GM23338 (cell line): Measurements from ENCODE around the gene SLC25A25. TPM values are rescaled to one million over a fixed set of nuclear protein-coding genes. Genes with fewer than 3 reads are reported as not detected.

Experiments used
- ATAC-seq: fragments of 200-7000 bp; cut with Tn5 transposase; 3 replicates; pipeline ENCODE4 v1.9.1; 2020
- DNase-seq: peaks from one replicate; pipeline ENCODE4 v3.0.0-alpha.2; 2015; ENCODE audit warnings: low spot score
- H2AFZ ChIP-seq: fragments of 200-600 bp; sonication (generic); 2 replicates; pipeline ENCODE4 v1.8.0; 2016; ENCODE audit warnings: antibody characterized with exemption, mild to moderate bottlenecking, moderate library complexity
- H3F3A ChIP-seq: fragments of 200-600 bp; sonication (generic); replicated peaks from 2 replicates; pipeline ENCODE4 v1.8.0; 2017; ENCODE audit warnings: antibody characterized with exemption, mixed run types, low read depth
- H3K27ac ChIP-seq: fragments of 200-600 bp; sonication (generic); 2 replicates; pipeline ENCODE4 v1.6.1; 2016; ENCODE audit warnings: low read depth
- H3K27me3 ChIP-seq: fragments of 200-600 bp; sonication (generic); 2 replicates; pipeline ENCODE4 v1.8.0; 2016; ENCODE audit warnings: mild to moderate bottlenecking, mixed run types, moderate library complexity; ENCODE audit not compliant: insufficient read depth
- H3K36me3 ChIP-seq: fragments of 200-600 bp; sonication (generic); 2 replicates; pipeline ENCODE4 v1.8.0; 2016; ENCODE audit warnings: mild to moderate bottlenecking; ENCODE audit not compliant: insufficient read depth
- H3K4me1 ChIP-seq: fragments of 200-600 bp; sonication (generic); 2 replicates; pipeline ENCODE4 v1.8.0; 2016; ENCODE audit warnings: mild to moderate bottlenecking, moderate library complexity; ENCODE audit not compliant: insufficient read depth
- H3K4me2 ChIP-seq: fragments of 200-600 bp; sonication (generic); 2 replicates; pipeline ENCODE4 v1.7.1; 2017; ENCODE audit warnings: mixed run types
- H3K4me3 ChIP-seq: fragments of 200-600 bp; sonication (generic); 2 replicates; pipeline ENCODE4 v1.6.1; 2016; ENCODE audit warnings: mixed run types
- H3K79me2 ChIP-seq: fragments of 200-600 bp; sonication (generic); replicated peaks from 2 replicates; pipeline ENCODE4 v1.8.0; 2017; ENCODE audit warnings: mild to moderate bottlenecking; ENCODE audit not compliant: insufficient read depth
- H3K9me2 ChIP-seq: fragments of 200-600 bp; sonication (generic); 2 replicates; pipeline ENCODE4 v1.8.0; 2017; ENCODE audit not compliant: insufficient read depth
- H4K20me1 ChIP-seq: fragments of 200-600 bp; sonication (generic); replicated peaks from 2 replicates; pipeline ENCODE4 v1.8.0; 2017; ENCODE audit warnings: mild to moderate bottlenecking; ENCODE audit not compliant: insufficient read depth
- H3K27ac Mint-ChIP-seq: 2 replicates; pipeline ENCODE4 v1.8.0; 2020; ENCODE audit warnings: inconsistent platforms, mild to moderate bottlenecking, moderate library complexity, mixed read lengths
- H3K27me3 Mint-ChIP-seq: 3 replicates; pipeline ENCODE4 v1.8.0; 2022; ENCODE audit warnings: low read depth, mild to moderate bottlenecking, moderate library complexity, mixed read lengths, inconsistent platforms; ENCODE audit not compliant: insufficient read depth, poor library complexity
- H3K36me3 Mint-ChIP-seq: 3 replicates; pipeline ENCODE4 v1.8.0; 2021; ENCODE audit warnings: low read depth, mild to moderate bottlenecking, inconsistent platforms, moderate library complexity, mixed read lengths
- H3K4me1 Mint-ChIP-seq: 3 replicates; pipeline ENCODE4 v1.8.0; 2020; ENCODE audit warnings: mild to moderate bottlenecking, inconsistent platforms, mixed read lengths
- H3K4me3 Mint-ChIP-seq: 3 replicates; pipeline ENCODE4 v1.8.0; 2021; ENCODE audit warnings: moderate library complexity, mild to moderate bottlenecking, inconsistent platforms, mixed read lengths
- H3K9me3 Mint-ChIP-seq: 3 replicates; pipeline ENCODE4 v1.8.0; 2020; ENCODE audit warnings: moderate library complexity, mild to moderate bottlenecking, inconsistent platforms, mixed read lengths
- CREB1 ChIP-seq: fragments of 250-450 bp; sonication (Bioruptor Pico); IDR thresholded peaks from 2 replicates; pipeline ENCODE4 v1.5.0; 2020; ENCODE audit warnings: low read depth, mild to moderate bottlenecking, moderate library complexity
- EZH2 ChIP-seq: fragments of 200-600 bp; sonication (generic); IDR thresholded peaks from one replicate; pipeline ENCODE4 v1.8.0; 2017; ENCODE audit warnings: antibody characterized with exemption, mild to moderate bottlenecking, low read depth; ENCODE audit not compliant: unreplicated experiment
- EZH2phosphoT487 ChIP-seq: fragments of 200-600 bp; sonication (generic); IDR thresholded peaks from one replicate; pipeline ENCODE4 v1.8.1; 2018; ENCODE audit warnings: antibody characterized with exemption; ENCODE audit not compliant: unreplicated experiment
- JUNB ChIP-seq: IDR thresholded peaks from one replicate; pipeline ENCODE4 v1.6.1; 2016; ENCODE audit warnings: antibody characterized with exemption; ENCODE audit not compliant: unreplicated experiment
- NANOG ChIP-seq: IDR thresholded peaks from 2 replicates; pipeline ENCODE4 v1.6.1; 2016; ENCODE audit warnings: antibody characterized with exemption, borderline replicate concordance
- POLR2AphosphoS5 ChIP-seq: IDR thresholded peaks from 2 replicates; pipeline ENCODE4 v1.6.1; 2016; ENCODE audit warnings: antibody characterized with exemption, low read depth
- STAT1 ChIP-seq: IDR thresholded peaks from one replicate; pipeline ENCODE4 v1.6.1; 2016; ENCODE audit warnings: antibody characterized with exemption; ENCODE audit not compliant: unreplicated experiment
- ZNF114 ChIP-seq: fragments of 250-450 bp; sonication (Bioruptor Pico); IDR thresholded peaks from 2 replicates; pipeline ENCODE4 v1.5.0; 2020; ENCODE audit warnings: mild to moderate bottlenecking, moderate library complexity
- ZNF331 ChIP-seq: fragments of 250-450 bp; sonication (Bioruptor Pico); IDR thresholded peaks from 2 replicates; pipeline ENCODE4 v1.5.0; 2020; ENCODE audit warnings: low read depth, mild to moderate bottlenecking, moderate library complexity
- polyA plus RNA-seq: library from polyadenylated mRNA; unstranded; fragments of >200 nt; fragmentation: Nextera tagmentation; extraction: Ambion mirVana; gene quantifications from 2 replicates; pipeline ENCODE4 v1.2.1, GENCODE V29; 2016
- total RNA-seq: library from RNA; depleted of rRNA; stranded (reverse); fragments of >200 nt; shearing (Covaris generic); gene quantifications from 2 replicates; pipeline ENCODE4 v1.2.3, GENCODE V29; 2014
- TF ChIP-seq, protein P1 (sequence below): IDR thresholded peaks from 2 replicates; pipeline ENCODE4 v1.6.1; 2016; ENCODE audit warnings: antibody characterized with exemption
- TF ChIP-seq, protein P2 (sequence below): fragments of 250-450 bp; sonication (Bioruptor Pico); IDR thresholded peaks from 2 replicates; pipeline ENCODE4 v1.5.0; 2020; ENCODE audit warnings: mild to moderate bottlenecking, moderate library complexity
- TF ChIP-seq, protein P3 (sequence below): IDR thresholded peaks from one replicate; pipeline ENCODE4 v1.6.1; 2018; ENCODE audit warnings: antibody characterized with exemption; ENCODE audit not compliant: unreplicated experiment
- TF ChIP-seq, protein P4 (sequence below), 2 experiments: fragments of 200-600 bp in 1 of 2; sonication (generic) in 1 of 2; conservative IDR thresholded peaks; 2 replicates each; pipeline versions ENCODE4 v1.5.1 to v1.6.1; 2016 to 2017; ENCODE audit warnings: antibody characterized with exemption in 2 of 2, low read depth in 2 of 2, mild to moderate bottlenecking in 2 of 2, moderate library complexity in 1 of 2

Gene SLC25A25
- total and polyA plus RNA-seq, 2 experiments from 2014 or later: 7.1 to 27.0 TPM

DNA sequence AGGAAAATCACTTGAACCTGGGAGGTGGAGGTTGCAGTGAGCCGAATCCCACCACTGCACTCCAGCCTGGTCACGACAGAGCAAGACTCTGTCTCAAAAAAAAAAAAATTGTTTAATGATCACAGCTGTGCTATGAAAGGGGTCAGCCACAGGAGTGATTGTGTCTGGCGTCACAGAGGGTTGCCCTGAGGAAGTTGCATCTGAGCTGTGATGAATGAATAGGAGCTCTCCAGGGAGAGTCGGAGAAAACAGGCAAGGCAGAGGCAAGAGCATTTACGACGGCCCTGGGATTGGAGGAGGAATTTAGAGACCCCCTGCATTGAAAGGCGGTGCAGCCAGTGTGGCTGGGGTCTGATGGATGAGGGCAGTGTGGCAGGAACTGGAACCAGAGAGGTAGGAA is 26.0 kb upstream of the SLC25A25 start:
- H3K4me3 ChIP-seq: no peak overlapping the region
- ATAC-seq: no peak
- peaks cover 3% of the 10 kb centered on the region for H3K4me1 Mint-ChIP-seq
- no peak overlapping the region for H3K4me2 ChIP-seq
- H3F3A ChIP-seq: 0 out of 2 replicates have a peak, but pooled peaks cover 2% of the 10 kb centered on the region
- no peaks in the 10 kb centered on the region for H3K36me3 Mint-ChIP-seq
- TF ChIP-seq, protein P1, sequence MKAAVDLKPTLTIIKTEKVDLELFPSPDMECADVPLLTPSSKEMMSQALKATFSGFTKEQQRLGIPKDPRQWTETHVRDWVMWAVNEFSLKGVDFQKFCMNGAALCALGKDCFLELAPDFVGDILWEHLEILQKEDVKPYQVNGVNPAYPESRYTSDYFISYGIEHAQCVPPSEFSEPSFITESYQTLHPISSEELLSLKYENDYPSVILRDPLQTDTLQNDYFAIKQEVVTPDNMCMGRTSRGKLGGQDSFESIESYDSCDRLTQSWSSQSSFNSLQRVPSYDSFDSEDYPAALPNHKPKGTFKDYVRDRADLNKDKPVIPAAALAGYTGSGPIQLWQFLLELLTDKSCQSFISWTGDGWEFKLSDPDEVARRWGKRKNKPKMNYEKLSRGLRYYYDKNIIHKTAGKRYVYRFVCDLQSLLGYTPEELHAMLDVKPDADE: no peak
- TF ChIP-seq POLR2AphosphoS5 (no peak), EZH2phosphoT487 (no peak), STAT1 (no peak), ZNF114 (CRISPR knock-in tag) (no peak), EZH2 (no peak), ZNF331 (CRISPR knock-in tag) (no peak), NANOG (no peak), JUNB (no peak), CREB1 (CRISPR knock-in tag) (no peak)
- TF ChIP-seq, protein P2, sequence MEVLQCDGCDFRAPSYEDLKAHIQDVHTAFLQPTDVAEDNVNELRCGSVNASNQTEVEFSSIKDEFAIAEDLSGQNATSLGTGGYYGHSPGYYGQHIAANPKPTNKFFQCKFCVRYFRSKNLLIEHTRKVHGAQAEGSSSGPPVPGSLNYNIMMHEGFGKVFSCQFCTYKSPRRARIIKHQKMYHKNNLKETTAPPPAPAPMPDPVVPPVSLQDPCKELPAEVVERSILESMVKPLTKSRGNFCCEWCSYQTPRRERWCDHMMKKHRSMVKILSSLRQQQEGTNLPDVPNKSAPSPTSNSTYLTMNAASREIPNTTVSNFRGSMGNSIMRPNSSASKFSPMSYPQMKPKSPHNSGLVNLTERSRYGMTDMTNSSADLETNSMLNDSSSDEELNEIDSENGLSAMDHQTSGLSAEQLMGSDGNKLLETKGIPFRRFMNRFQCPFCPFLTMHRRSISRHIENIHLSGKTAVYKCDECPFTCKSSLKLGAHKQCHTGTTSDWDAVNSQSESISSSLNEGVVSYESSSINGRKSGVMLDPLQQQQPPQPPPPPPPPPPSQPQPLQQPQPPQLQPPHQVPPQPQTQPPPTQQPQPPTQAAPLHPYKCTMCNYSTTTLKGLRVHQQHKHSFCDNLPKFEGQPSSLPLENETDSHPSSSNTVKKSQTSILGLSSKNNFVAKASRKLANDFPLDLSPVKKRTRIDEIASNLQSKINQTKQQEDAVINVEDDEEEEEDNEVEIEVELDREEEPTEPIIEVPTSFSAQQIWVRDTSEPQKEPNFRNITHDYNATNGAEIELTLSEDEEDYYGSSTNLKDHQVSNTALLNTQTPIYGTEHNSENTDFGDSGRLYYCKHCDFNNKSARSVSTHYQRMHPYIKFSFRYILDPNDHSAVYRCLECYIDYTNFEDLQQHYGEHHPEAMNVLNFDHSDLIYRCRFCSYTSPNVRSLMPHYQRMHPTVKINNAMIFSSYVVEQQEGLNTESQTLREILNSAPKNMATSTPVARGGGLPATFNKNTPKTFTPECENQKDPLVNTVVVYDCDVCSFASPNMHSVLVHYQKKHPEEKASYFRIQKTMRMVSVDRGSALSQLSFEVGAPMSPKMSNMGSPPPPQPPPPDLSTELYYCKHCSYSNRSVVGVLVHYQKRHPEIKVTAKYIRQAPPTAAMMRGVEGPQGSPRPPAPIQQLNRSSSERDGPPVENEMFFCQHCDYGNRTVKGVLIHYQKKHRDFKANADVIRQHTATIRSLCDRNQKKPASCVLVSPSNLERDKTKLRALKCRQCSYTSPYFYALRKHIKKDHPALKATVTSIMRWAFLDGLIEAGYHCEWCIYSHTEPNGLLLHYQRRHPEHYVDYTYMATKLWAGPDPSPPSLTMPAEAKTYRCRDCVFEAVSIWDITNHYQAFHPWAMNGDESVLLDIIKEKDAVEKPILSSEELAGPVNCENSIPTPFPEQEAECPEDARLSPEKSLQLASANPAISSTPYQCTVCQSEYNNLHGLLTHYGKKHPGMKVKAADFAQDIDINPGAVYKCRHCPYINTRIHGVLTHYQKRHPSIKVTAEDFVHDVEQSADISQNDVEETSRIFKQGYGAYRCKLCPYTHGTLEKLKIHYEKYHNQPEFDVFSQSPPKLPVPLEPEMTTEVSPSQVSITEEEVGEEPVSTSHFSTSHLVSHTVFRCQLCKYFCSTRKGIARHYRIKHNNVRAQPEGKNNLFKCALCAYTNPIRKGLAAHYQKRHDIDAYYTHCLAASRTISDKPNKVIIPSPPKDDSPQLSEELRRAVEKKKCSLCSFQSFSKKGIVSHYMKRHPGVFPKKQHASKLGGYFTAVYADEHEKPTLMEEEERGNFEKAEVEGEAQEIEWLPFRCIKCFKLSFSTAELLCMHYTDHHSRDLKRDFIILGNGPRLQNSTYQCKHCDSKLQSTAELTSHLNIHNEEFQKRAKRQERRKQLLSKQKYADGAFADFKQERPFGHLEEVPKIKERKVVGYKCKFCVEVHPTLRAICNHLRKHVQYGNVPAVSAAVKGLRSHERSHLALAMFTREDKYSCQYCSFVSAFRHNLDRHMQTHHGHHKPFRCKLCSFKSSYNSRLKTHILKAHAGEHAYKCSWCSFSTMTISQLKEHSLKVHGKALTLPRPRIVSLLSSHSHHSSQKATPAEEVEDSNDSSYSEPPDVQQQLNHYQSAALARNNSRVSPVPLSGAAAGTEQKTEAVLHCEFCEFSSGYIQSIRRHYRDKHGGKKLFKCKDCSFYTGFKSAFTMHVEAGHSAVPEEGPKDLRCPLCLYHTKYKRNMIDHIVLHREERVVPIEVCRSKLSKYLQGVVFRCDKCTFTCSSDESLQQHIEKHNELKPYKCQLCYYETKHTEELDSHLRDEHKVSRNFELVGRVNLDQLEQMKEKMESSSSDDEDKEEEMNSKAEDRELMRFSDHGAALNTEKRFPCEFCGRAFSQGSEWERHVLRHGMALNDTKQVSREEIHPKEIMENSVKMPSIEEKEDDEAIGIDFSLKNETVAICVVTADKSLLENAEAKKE (CRISPR knock-in tag): no peak
- TF ChIP-seq, protein P3, sequence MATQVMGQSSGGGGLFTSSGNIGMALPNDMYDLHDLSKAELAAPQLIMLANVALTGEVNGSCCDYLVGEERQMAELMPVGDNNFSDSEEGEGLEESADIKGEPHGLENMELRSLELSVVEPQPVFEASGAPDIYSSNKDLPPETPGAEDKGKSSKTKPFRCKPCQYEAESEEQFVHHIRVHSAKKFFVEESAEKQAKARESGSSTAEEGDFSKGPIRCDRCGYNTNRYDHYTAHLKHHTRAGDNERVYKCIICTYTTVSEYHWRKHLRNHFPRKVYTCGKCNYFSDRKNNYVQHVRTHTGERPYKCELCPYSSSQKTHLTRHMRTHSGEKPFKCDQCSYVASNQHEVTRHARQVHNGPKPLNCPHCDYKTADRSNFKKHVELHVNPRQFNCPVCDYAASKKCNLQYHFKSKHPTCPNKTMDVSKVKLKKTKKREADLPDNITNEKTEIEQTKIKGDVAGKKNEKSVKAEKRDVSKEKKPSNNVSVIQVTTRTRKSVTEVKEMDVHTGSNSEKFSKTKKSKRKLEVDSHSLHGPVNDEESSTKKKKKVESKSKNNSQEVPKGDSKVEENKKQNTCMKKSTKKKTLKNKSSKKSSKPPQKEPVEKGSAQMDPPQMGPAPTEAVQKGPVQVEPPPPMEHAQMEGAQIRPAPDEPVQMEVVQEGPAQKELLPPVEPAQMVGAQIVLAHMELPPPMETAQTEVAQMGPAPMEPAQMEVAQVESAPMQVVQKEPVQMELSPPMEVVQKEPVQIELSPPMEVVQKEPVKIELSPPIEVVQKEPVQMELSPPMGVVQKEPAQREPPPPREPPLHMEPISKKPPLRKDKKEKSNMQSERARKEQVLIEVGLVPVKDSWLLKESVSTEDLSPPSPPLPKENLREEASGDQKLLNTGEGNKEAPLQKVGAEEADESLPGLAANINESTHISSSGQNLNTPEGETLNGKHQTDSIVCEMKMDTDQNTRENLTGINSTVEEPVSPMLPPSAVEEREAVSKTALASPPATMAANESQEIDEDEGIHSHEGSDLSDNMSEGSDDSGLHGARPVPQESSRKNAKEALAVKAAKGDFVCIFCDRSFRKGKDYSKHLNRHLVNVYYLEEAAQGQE: no peak
- TF ChIP-seq, protein P4, sequence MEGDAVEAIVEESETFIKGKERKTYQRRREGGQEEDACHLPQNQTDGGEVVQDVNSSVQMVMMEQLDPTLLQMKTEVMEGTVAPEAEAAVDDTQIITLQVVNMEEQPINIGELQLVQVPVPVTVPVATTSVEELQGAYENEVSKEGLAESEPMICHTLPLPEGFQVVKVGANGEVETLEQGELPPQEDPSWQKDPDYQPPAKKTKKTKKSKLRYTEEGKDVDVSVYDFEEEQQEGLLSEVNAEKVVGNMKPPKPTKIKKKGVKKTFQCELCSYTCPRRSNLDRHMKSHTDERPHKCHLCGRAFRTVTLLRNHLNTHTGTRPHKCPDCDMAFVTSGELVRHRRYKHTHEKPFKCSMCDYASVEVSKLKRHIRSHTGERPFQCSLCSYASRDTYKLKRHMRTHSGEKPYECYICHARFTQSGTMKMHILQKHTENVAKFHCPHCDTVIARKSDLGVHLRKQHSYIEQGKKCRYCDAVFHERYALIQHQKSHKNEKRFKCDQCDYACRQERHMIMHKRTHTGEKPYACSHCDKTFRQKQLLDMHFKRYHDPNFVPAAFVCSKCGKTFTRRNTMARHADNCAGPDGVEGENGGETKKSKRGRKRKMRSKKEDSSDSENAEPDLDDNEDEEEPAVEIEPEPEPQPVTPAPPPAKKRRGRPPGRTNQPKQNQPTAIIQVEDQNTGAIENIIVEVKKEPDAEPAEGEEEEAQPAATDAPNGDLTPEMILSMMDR (conservative IDR thresholded peaks at IDR 0.05; ENCODE audit: low read depth in 2 of 2): no peak
- H3K27me3 ChIP-seq: no peaks in the 10 kb centered on the region
- no peaks in the 10 kb centered on the region for H3K4me1 ChIP-seq
- H3K9me3 Mint-ChIP-seq: no peaks in the 10 kb centered on the region
- H3K27ac ChIP-seq: no peak overlapping the region
- peaks cover 15% of the 10 kb centered on the region for H3K27me3 Mint-ChIP-seq
- H3K4me3 Mint-ChIP-seq: no peak overlapping the region
- no peak overlapping the region for H2AFZ ChIP-seq
- H3K27ac Mint-ChIP-seq: no peak overlapping the region; the same call in 1 of the 2 replicates
- no peaks in the 10 kb centered on the region for H3K9me2 ChIP-seq
- no peak for DNase-seq
- no peaks in the 10 kb centered on the region for H3K36me3 ChIP-seq
- H4K20me1 ChIP-seq: no peaks in the 10 kb centered on the region; the same call in 1 of the 2 replicates
- no peaks in the 10 kb centered on the region for H3K79me2 ChIP-seq
